Left lung (tissue), 14 donors: ENCODE measurements around the gene YIPF4. TPM values are rescaled to one million over a fixed set of nuclear protein-coding genes. Genes with fewer than 3 reads are reported as not detected.

ENCODE experiments used
- ATAC-seq: fragments of 200-7000 bp; cut with Tn5 transposase; one replicate; pipeline ENCODE4 v1.9.1; 2020; ENCODE audit warnings: moderate library complexity
- DNase-seq, 4 donors: peaks; one replicate each; pipeline ENCODE4 v3.0.0-alpha.2; 2013 to 2020
- H3K27ac ChIP-seq, 2 donors: fragments of 200-600 bp; sonication (generic) in 1 of 2; one replicate each; pipeline versions ENCODE4 v1.5.0 to v1.8.0; 2020 to 2021
- H3K27me3 ChIP-seq, 2 donors: fragments of 200-600 bp; sonication (generic) in 1 of 2; one replicate each; pipeline versions ENCODE4 v1.5.0 to v1.8.0; 2020 to 2021
- H3K36me3 ChIP-seq, 2 donors: fragments of 200-600 bp; sonication (generic) in 1 of 2; one replicate each; pipeline versions ENCODE4 v1.5.0 to v1.8.0; 2020 to 2021
- H3K4me1 ChIP-seq, 2 donors: fragments of 200-600 bp; one replicate each; pipeline ENCODE4 v1.8.0; 2021
- H3K4me3 ChIP-seq, 2 donors: fragments of 200-600 bp; sonication (generic) in 1 of 2; one replicate each; pipeline versions ENCODE4 v1.5.0 to v1.8.0; 2020 to 2021; ENCODE audit warnings: mild to moderate bottlenecking in 1 of 2
- H3K9me3 ChIP-seq, 2 donors: fragments of 200-600 bp; sonication (generic) in 1 of 2; one replicate each; pipeline versions ENCODE4 v1.5.0 to v1.8.0; 2020 to 2021
- CTCF ChIP-seq, 2 donors: fragments of 200-600 bp; sonication (generic) in 1 of 2; IDR thresholded peaks; one replicate each; pipeline versions ENCODE4 v1.5.0 to v1.8.0; 2021; ENCODE audit warnings: antibody characterized with exemption in 2 of 2
- intact Hi-C, 2 donors: fragments of 100-400 bp; cut with DNase I; formaldehyde crosslinking; loops; one replicate each; pipeline versions ENCODE4 v1.11.2 to v1.14.2; 2022
- long read RNA-seq, 12 donors: library from polyadenylated mRNA in 2 of 12; unstranded in 2 of 12; transcript quantifications; one replicate each; pipeline ENCODE4 v2.0.0 and lab custom pipeline, GENCODE V29; 2019 to 2026
- polyA plus RNA-seq, 6 donors: library from polyadenylated mRNA; unstranded; fragments of 120-200 nt; gene quantifications; one replicate each; pipeline ENCODE4 v1.2.1, GENCODE V29; 2013; ENCODE audit not compliant: insufficient read length in 6 of 6
- total RNA-seq, 2 donors: library from RNA; stranded (reverse); fragmentation: NEBNext Ultra II Directional; extraction: Animal tissue kit (Norgen Biotek cat#: 25700); gene quantifications; one replicate each; pipeline ENCODE4 v1.2.1, GENCODE V29; 2021
- donor health status: DM: no; HTN: yes; CAD: no.
- donor health status: DM: no; HTN: no; CAD: no.

YIPF4 gene
- total RNA-seq (10 to 100 TPM; 50.5 to 61.5 TPM), polyA plus RNA-seq (10 to 100 TPM; 54.2 to 68.1 (median 56.2) TPM)
- long read RNA-seq, donor 1, full-length matches to known transcripts = 30 of 30 reads
- long read RNA-seq, donor 1, partial matches to known transcripts = 0 of 30 reads
- long read RNA-seq, donor 1, other reads (novel, unspliced or antisense) = 0 of 30 reads
- long read RNA-seq, donor 2, full-length matches to known transcripts = 20 of 38 reads
- long read RNA-seq, donor 2, partial matches to known transcripts = 18 of 38 reads
- long read RNA-seq, donor 2, other reads (novel, unspliced or antisense) = 0 of 38 reads
- long read RNA-seq, donor 3, full-length matches to known transcripts = 14 of 14 reads
- long read RNA-seq, donor 3, partial matches to known transcripts = 0 of 14 reads
- long read RNA-seq, donor 3, other reads (novel, unspliced or antisense) = 0 of 14 reads
- long read RNA-seq, donor 4, full-length matches to known transcripts = 34 of 41 reads
- long read RNA-seq, donor 4, partial matches to known transcripts = 3 of 41 reads
- long read RNA-seq, donor 4, other reads (novel, unspliced or antisense) = 4 of 41 reads
- long read RNA-seq, donor 5, full-length matches to known transcripts = 26 of 26 reads
- long read RNA-seq, donor 5, partial matches to known transcripts = 0 of 26 reads
- long read RNA-seq, donor 5, other reads (novel, unspliced or antisense) = 0 of 26 reads
- long read RNA-seq, donor 6, full-length matches to known transcripts = 29 of 29 reads
- long read RNA-seq, donor 6, partial matches to known transcripts = 0 of 29 reads
- long read RNA-seq, donor 6, other reads (novel, unspliced or antisense) = 0 of 29 reads
- long read RNA-seq, donor 7, full-length matches to known transcripts = 20 of 20 reads
- long read RNA-seq, donor 7, partial matches to known transcripts = 0 of 20 reads
- long read RNA-seq, donor 7, other reads (novel, unspliced or antisense) = 0 of 20 reads
- long read RNA-seq, donor 8, full-length matches to known transcripts = 28 of 35 reads
- long read RNA-seq, donor 8, partial matches to known transcripts = 7 of 35 reads
- long read RNA-seq, donor 8, other reads (novel, unspliced or antisense) = 0 of 35 reads
- long read RNA-seq, donor 9 = 0 reads
- long read RNA-seq, donor 10, full-length matches to known transcripts = 14 of 18 reads
- long read RNA-seq, donor 10, partial matches to known transcripts = 2 of 18 reads
- long read RNA-seq, donor 10, other reads (novel, unspliced or antisense) = 2 of 18 reads
- long read RNA-seq, donor 11, full-length matches to known transcripts = 24 of 24 reads
- long read RNA-seq, donor 11, partial matches to known transcripts = 0 of 24 reads
- long read RNA-seq, donor 11, other reads (novel, unspliced or antisense) = 0 of 24 reads
- long read RNA-seq, donor 12, full-length matches to known transcripts = 17 of 28 reads
- long read RNA-seq, donor 12, partial matches to known transcripts = 11 of 28 reads
- long read RNA-seq, donor 12, other reads (novel, unspliced or antisense) = 0 of 28 reads

- peak within 1 kb of the TSS; percentile 79 to 91 for H3K27ac ChIP-seq
- peaks cover 3 to 38% of the 10 kb centered on the region in 2 donors for H3K4me1 ChIP-seq
- H3K9me3 ChIP-seq = no peaks in the 10 kb centered on the region
- TF ChIP-seq CTCF (IDR thresholded peaks at IDR 0.05) = no peak
- intact Hi-C loops = no loop called here
- H3K27me3 ChIP-seq = no peaks in the 10 kb centered on the region
- peak within 1 kb of the TSS; percentile 99 to 100 for H3K4me3 ChIP-seq
- ATAC-seq (peak; percentile 100), DNase-seq (peak; percentile 83 to 94 (median 90))
- peaks cover 0 to 13% of the 10 kb centered on the region in 2 donors for H3K36me3 ChIP-seq
Measured at GRCh38 chr2:32277674-32278477, at the start of gene YIPF4. TSS of gene YIPF4 (plus strand) at chr2:32277904. CDS start at chr2:32278156, 252 bp downstream.

- DNase-seq = no peak
- no peak for TF ChIP-seq CTCF (IDR thresholded peaks at IDR 0.05)
Measured at GRCh38 chr2:32228181-32228580, 49.5 kb upstream of the YIPF4 start.

GRCh38 chr2:32229635-32230034, 48.1 kb upstream of the YIPF4 start:
- H3K4me1 ChIP-seq = no peaks in the 10 kb centered on the region
- H3K4me3 ChIP-seq = no peak overlapping the region
- no peak for TF ChIP-seq CTCF (IDR thresholded peaks at IDR 0.05)
- intact Hi-C loops = no loop called here
- no peaks in the 10 kb centered on the region for H3K27me3 ChIP-seq
- H3K36me3 ChIP-seq = peaks cover 0 to 93% of the 10 kb centered on the region in 2 donors
- ATAC-seq (no peak), DNase-seq (no peak)
- no peaks in the 10 kb centered on the region for H3K9me3 ChIP-seq
- no peak overlapping the region for H3K27ac ChIP-seq

More at GRCh38 chr2:32228181-32228580, 49.5 kb upstream of the YIPF4 start:
- Histone ChIP-seq H3K36me3 (peaks cover 0 to 91% of the 10 kb centered on the region in 2 donors), H3K4me3 (no peak overlapping the region), H3K27ac (no peak overlapping the region), H3K4me1 (no peaks in the 10 kb centered on the region), H3K9me3 (no peaks in the 10 kb centered on the region), H3K27me3 (no peaks in the 10 kb centered on the region)
- intact Hi-C loops = no loop called here
- no peak for ATAC-seq

- Histone ChIP-seq H3K4me3 (no peak overlapping the region), H3K27ac (no peak overlapping the region), H3K9me3 (no peaks in the 10 kb centered on the region), H3K36me3 (peaks cover 0 to 95% of the 10 kb centered on the region in 2 donors), H3K4me1 (no peaks in the 10 kb centered on the region), H3K27me3 (no peaks in the 10 kb centered on the region)
- ATAC-seq = peak; percentile 39
- no peak for TF ChIP-seq CTCF (IDR thresholded peaks at IDR 0.05)
- no peak for DNase-seq
- intact Hi-C loops = no loop called here
Measured at GRCh38 chr2:32231959-32232358, 45.7 kb upstream of the YIPF4 start.
